Transverse colon (tissue), 4 donors: ENCODE results near the gene GUCY2F.

Source experiments
- EP300 ChIP-seq: sonication (generic); formaldehyde crosslinking; IDR thresholded peaks from one replicate; pipeline ENCODE4 v1.6.1; 2017; ENCODE audit warnings: antibody characterized with exemption, low read depth
- POLR2A ChIP-seq: fragments of 450-650 bp; IDR thresholded peaks from one replicate; pipeline ENCODE4 v1.6.1; 2016; ENCODE audit warnings: antibody characterized with exemption, mild to moderate bottlenecking, moderate library complexity
- POLR2AphosphoS5 ChIP-seq, 3 donors: sonication (generic); formaldehyde crosslinking; IDR thresholded peaks; one replicate each; pipeline ENCODE4 v1.6.1; 2016; ENCODE audit warnings: antibody characterized with exemption in 3 of 3
- TF ChIP-seq, protein P1 (sequence below), 5 experiments: fragments of 200-600 bp in 3 of 5; fragments of 450-650 bp in 2 of 5; sonication (generic) in 3 of 5; IDR thresholded peaks; 1 replicate in 2 of 5; 2 replicates in 3 of 5; pipeline ENCODE4 v1.5.1; 2016 to 2017; ENCODE audit warnings: antibody characterized with exemption in 5 of 5, inconsistent platforms in 3 of 5, mild to moderate bottlenecking in 2 of 5, moderate library complexity in 1 of 5

DNA sequence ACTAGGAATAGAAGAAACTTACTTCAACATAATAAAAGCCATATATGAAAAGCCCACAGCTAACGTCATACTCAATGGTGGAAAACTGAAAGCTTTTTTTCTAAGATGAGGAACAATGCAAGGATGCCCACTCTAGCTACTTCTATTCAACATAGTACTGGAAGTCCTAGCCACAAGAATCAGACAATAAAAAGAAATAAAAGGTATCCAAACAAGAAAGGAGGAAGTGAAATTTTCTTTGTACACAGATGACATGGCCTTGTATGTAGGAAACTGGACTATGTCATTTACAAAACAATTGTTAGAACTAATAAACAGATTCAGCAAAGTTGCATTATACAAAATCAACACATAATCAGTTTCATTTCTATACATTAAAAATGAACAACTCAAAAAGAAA, 29.2 kb upstream of the GUCY2F start:
- no peak for TF ChIP-seq POLR2A
- TF ChIP-seq, protein P1, sequence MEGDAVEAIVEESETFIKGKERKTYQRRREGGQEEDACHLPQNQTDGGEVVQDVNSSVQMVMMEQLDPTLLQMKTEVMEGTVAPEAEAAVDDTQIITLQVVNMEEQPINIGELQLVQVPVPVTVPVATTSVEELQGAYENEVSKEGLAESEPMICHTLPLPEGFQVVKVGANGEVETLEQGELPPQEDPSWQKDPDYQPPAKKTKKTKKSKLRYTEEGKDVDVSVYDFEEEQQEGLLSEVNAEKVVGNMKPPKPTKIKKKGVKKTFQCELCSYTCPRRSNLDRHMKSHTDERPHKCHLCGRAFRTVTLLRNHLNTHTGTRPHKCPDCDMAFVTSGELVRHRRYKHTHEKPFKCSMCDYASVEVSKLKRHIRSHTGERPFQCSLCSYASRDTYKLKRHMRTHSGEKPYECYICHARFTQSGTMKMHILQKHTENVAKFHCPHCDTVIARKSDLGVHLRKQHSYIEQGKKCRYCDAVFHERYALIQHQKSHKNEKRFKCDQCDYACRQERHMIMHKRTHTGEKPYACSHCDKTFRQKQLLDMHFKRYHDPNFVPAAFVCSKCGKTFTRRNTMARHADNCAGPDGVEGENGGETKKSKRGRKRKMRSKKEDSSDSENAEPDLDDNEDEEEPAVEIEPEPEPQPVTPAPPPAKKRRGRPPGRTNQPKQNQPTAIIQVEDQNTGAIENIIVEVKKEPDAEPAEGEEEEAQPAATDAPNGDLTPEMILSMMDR (IDR thresholded peaks at IDR 0.05): no peak
- no peak for TF ChIP-seq EP300
- no peak for TF ChIP-seq POLR2AphosphoS5 (IDR thresholded peaks at IDR 0.05)
